GM21526 (cell line): ENCODE data around the gene RANBP9.

Source experiments
- ATAC-seq: cut with Tn5 transposase; IDR thresholded peaks from one replicate; pipeline ENCODE4 v1.9.1; 2021; ENCODE audit warnings: moderate library complexity; ENCODE audit not compliant: unreplicated experiment, low FRiP score

Gene RANBP9

DNA sequence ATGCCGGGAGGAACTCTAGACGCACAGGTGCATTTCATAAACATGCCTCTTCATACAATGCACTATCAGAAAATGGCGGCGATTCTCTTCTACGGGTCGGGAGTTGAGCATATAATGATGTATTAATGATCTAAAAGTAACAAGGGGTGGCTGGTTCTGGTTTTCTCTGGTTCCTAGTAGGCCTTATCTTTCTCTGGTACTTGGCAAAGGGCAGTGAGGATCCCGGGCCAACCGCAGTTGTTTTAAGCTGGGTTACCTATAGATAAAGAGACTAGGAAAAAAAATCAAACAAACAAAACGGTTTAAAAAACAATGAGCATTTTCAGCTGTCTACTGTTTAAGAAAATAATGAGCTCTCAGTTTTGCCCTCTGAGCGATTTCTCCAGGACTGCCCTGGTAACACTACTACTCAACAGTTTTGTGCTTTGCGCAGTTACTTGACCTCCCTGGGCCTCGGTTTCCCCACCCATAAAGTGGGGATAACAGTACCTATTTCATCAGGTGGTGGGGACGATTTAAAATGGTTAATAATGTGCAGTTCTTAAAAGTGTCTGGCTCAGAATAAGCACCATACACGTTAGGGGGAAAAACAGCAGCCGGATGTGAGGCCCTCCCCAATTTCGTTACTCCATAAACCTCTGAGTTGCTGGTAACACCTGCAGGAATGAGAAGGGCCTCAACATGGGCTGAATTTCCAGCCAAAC is 138.5 kb downstream of the RANBP9 start:
- no peak for ATAC-seq

- ATAC-seq = no peak
Observed at GRCh38 chr6:13572240-13572639, 139.4 kb downstream of the RANBP9 start.
